ENCODE results near the gene BASP1. TPM values are rescaled to one million over a fixed set of nuclear protein-coding genes. Genes with fewer than 3 reads are reported as not detected.

The BASP1 gene
- total RNA-seq, 4 donors from 2014 or later = 22.1 to 37.1 (median 26.8) TPM

DNA sequence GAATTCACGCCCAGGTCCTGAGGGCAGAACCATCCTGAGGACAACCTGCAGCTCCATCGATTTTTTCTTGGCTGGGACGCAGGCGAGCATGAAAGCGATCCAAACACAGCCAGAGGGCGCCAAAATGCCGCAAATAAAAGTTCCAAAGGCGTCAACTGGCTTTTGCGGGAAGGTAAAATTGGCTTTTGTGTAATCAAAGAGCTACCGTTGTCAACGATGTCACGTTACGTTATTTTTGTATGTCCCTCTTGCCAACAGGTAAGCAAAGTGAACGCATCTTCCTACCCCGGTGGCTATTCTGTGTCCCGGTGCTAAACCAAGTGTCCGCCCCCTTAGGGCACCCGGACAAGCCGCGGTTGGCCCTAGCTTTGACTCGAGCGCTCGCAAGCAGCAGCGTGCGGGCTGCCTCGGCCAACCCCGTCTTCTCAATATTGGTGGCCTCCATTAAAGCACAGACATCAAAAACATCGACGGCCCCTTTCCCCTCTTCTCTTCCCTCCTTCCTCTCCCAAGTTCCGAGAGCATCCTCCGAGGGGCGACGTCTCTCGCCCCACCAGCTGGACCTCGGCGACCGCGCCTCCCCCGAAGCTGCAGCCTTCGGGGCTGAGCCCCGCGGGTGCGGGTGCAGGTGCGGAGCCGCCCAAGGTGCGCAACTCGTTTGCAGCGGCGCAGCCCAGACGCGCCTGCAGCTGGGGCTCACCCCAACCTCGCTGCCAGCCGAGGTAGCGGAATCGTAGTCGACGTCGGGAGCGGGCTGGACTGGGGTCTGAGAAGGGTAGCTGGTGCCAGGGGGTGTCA, 1.1 kb upstream of the BASP1 start:
- peak overlapping the region; percentile 20 for H3K4me3 ChIP-seq (ENCODE audit: low read depth, poor library complexity, severe bottlenecking)
- 1% methylated on average over 50 to 59 of the region's 59 CpGs for WGBS, 2 donors
- DNase-seq (ENCODE audit: low spot score in 2 of 2) = peak; percentile 75 to 95
- no peak for TF ChIP-seq POLR2A (IDR thresholded peaks at IDR 0.05)
- TF ChIP-seq, protein P1, sequence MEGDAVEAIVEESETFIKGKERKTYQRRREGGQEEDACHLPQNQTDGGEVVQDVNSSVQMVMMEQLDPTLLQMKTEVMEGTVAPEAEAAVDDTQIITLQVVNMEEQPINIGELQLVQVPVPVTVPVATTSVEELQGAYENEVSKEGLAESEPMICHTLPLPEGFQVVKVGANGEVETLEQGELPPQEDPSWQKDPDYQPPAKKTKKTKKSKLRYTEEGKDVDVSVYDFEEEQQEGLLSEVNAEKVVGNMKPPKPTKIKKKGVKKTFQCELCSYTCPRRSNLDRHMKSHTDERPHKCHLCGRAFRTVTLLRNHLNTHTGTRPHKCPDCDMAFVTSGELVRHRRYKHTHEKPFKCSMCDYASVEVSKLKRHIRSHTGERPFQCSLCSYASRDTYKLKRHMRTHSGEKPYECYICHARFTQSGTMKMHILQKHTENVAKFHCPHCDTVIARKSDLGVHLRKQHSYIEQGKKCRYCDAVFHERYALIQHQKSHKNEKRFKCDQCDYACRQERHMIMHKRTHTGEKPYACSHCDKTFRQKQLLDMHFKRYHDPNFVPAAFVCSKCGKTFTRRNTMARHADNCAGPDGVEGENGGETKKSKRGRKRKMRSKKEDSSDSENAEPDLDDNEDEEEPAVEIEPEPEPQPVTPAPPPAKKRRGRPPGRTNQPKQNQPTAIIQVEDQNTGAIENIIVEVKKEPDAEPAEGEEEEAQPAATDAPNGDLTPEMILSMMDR (IDR thresholded peaks at IDR 0.05) = no peak
- intact Hi-C loops (cut with DNase I; ENCODE audit: low total_unique reads) = loop anchor here (5.0 to 10.0 kb wide), 2 partner anchors 1068 to 1096 kb away; no protein-coding TSS in a partner anchor

DNA sequence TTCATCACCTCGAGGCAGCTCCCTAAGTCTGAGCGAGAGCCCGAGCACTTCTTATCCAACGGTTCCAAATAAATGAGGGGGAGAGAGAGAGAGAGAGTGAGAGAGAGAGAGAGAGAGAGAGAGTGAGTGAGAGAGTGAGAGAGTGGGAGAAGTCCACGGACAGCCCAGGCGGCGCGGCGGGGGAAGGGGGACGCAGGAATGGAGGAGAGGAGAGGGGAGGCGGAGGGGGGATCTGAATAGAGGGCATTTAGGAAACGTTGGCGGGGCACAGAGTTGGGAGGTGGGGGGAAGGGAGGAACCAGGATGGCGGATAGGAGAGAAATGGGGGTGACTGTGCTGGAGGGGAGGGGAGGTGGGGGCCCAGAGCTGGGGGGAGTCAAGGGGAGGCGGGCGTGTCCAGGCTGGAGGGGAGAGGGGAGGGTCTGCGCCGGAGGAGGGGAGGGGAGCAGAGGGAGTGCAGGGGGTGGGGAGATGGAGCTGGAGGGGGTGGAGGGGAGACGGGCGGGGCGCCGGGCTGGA, 398 bp upstream of the BASP1 start:
- TF ChIP-seq POLR2A (IDR thresholded peaks at IDR 0.05) = no peak
- TF ChIP-seq, protein P1 (IDR thresholded peaks at IDR 0.05) = no peak
- WGBS, 2 donors = 2 to 3% methylated on average over 17 to 19 of the region's 22 CpGs
- intact Hi-C loops (cut with DNase I; ENCODE audit: low total_unique reads) = loop anchor here (5.0 to 10.0 kb wide), 2 partner anchors 1068 to 1095 kb away; no protein-coding TSS in a partner anchor
- H3K4me3 ChIP-seq (ENCODE audit: low read depth, poor library complexity, severe bottlenecking) = peak overlapping the region; percentile 20
- DNase-seq (ENCODE audit: low spot score in 2 of 2) = peak; percentile 41 to 87

DNA sequence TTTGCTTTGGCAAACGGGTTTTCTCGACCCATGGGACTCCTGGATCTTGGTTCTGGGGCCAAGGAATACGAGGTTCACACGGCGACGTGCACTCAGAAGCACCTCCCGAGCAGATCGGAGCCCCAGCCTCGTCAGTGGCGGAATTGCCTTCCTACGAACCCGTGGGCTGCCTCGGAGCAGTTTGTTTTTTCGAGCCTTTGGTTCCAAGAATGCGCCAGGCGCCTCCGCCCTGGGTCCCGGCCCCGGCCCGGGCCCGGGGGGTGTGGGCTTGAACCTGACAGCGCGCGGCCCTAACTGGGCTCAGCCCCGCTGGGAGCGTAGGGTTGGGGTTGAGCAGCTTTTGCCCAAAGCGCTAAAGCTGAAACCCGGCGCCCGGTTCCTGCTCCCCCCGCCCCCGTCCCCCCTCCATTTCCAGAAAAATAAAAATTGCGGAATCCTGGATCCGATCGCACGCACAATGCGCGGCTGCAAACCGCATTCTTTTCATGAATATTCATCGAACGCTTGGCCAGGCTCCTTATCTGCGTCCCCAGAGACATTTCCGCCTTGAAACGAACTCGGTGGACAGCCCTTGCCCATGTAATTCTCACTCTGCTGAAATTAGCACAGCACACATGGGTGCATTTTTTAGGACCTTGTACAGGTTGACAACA, 1.0 kb downstream of the BASP1 start:
- intact Hi-C loops (cut with DNase I; ENCODE audit: low total_unique reads) = loop anchor here (5.0 to 10.0 kb wide), 2 partner anchors 1066 to 1094 kb away; no protein-coding TSS in a partner anchor
- H3K4me3 ChIP-seq (ENCODE audit: low read depth, poor library complexity, severe bottlenecking) = peak overlapping the region; percentile 60
- no peak for TF ChIP-seq POLR2A (IDR thresholded peaks at IDR 0.05)
- TF ChIP-seq, protein P1 (IDR thresholded peaks at IDR 0.05) = no peak
- DNase-seq (ENCODE audit: low spot score in 2 of 2) = peak; percentile 31 to 88
- whole genome bisulfite sequencing, 2 donors = 0 to 1% methylated on average over 45 of the region's 45 CpGs

- intact Hi-C loops (cut with DNase I; ENCODE audit: low total_unique reads) = loop anchor here (5.0 to 10.0 kb wide), 2 partner anchors 1066 to 1093 kb away; no protein-coding TSS in a partner anchor
- 9 to 11% methylated on average over 20 of the region's 20 CpGs for WGBS, 2 donors
- peak overlapping the region; percentile 60 for H3K4me3 ChIP-seq (ENCODE audit: low read depth, poor library complexity, severe bottlenecking)
- no peak for DNase-seq (ENCODE audit: low spot score in 2 of 2)
- no peak for TF ChIP-seq POLR2A (IDR thresholded peaks at IDR 0.05)
- TF ChIP-seq, protein P1 (IDR thresholded peaks at IDR 0.05) = no peak
Observed at GRCh38 chr5:17219006-17219422, 1.6 kb downstream of the BASP1 start.

DNA sequence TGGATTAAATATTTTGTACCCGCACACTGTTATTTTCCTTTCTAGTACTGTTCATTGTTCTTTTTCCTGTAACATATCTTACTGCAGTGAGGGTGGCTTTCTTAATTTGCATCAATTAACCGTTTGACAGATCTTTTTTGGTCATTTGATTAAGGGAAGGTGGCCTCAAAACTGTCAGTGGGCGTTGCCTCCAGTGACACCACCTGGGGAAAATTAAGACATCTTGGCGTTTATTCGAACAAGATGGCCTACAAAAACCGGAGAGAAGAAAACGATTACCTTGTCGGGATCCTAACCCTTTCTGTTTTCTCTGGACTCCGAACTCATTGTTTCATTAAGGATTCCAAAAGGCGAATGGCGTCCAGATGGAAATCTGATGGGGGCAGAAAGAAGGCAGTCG, 2.0 kb downstream of the BASP1 start:
- intact Hi-C loops (cut with DNase I; ENCODE audit: low total_unique reads) = loop anchor here (5.0 to 10.0 kb wide), 2 partner anchors 1065 to 1093 kb away; no protein-coding TSS in a partner anchor
- H3K4me3 ChIP-seq (ENCODE audit: low read depth, poor library complexity, severe bottlenecking) = no peak overlapping the region
- no peak for DNase-seq (ENCODE audit: low spot score in 2 of 2)
- 68 to 76% methylated on average over 12 of the region's 12 CpGs for WGBS, 2 donors
- TF ChIP-seq, protein P1 (IDR thresholded peaks at IDR 0.05) = no peak
- TF ChIP-seq POLR2A (IDR thresholded peaks at IDR 0.05) = no peak
